Caco-2 (cell line): ENCODE measurements around the gene DCP1B. TPM values are rescaled to one million over a fixed set of nuclear protein-coding genes. Genes with fewer than 3 reads are reported as not detected.

ENCODE experiments used
- BruUV-seq: library from RNA; stranded (reverse); fragments of 400-500 nt; replicated peaks from 2 replicates; lab custom pipeline; 2021; lab: Mats Ljungman, UMichigan
- CTCF ChIA-PET: fragments of 300-600 bp; sonication (Branson Sonifier 250); formaldehyde crosslinking; loops from one replicate; lab custom pipeline; 2022; ENCODE audit warnings: antibody characterized with exemption; lab: Charles Lee
- POLR2A ChIA-PET: fragments of 300-600 bp; sonication (Branson Sonifier 250); formaldehyde crosslinking; loops from one replicate; lab custom pipeline; 2022; ENCODE audit warnings: antibody characterized with exemption; lab: Charles Lee
- DNase-seq, 2 experiments: peaks; one replicate each; pipeline versions ENCODE4 v3.0.0 to v3.0.0-alpha.2; 2020 to 2022
- H3K27me3 ChIP-seq: replicated peaks from 2 replicates; pipeline ENCODE4 v1.6.0; 2011; ENCODE audit warnings: low read length; ENCODE audit not compliant: control insufficient read depth, insufficient read depth
- H3K36me3 ChIP-seq: 2 replicates; pipeline ENCODE4 v1.5.1; 2011; ENCODE audit warnings: low read length; ENCODE audit not compliant: control insufficient read depth, insufficient read depth
- H3K4me1 ChIP-seq: fragments of 250-450 bp; sonication (Bioruptor Pico); 2 replicates; pipeline ENCODE4 v1.5.1; 2020; ENCODE audit warnings: mild to moderate bottlenecking
- H3K4me3 ChIP-seq: 2 replicates; pipeline ENCODE4 v1.5.1; 2011; ENCODE audit warnings: low read depth, mild to moderate bottlenecking, control low read depth, low read length
- H3K9me3 ChIP-seq: fragments of 250-450 bp; sonication (Bioruptor Pico); 2 replicates; pipeline ENCODE4 v1.5.1; 2020; ENCODE audit warnings: mild to moderate bottlenecking, moderate library complexity
- H3K27ac Mint-ChIP-seq: one replicate; pipeline ENCODE4 v1.8.0; 2022; ENCODE audit warnings: mixed read lengths; ENCODE audit not compliant: unreplicated experiment
- H3K27me3 Mint-ChIP-seq: one replicate; pipeline ENCODE4 v1.8.0; 2022; ENCODE audit warnings: mixed read lengths; ENCODE audit not compliant: insufficient read depth, unreplicated experiment
- H3K36me3 Mint-ChIP-seq: one replicate; pipeline ENCODE4 v1.8.0; 2022; ENCODE audit warnings: mild to moderate bottlenecking, mixed read lengths; ENCODE audit not compliant: insufficient read depth, unreplicated experiment
- H3K4me1 Mint-ChIP-seq: one replicate; pipeline ENCODE4 v1.8.0; 2022; ENCODE audit warnings: low read depth, mixed read lengths; ENCODE audit not compliant: unreplicated experiment
- H3K4me3 Mint-ChIP-seq: one replicate; pipeline ENCODE4 v1.8.0; 2022; ENCODE audit warnings: mild to moderate bottlenecking, moderate library complexity, mixed read lengths; ENCODE audit not compliant: unreplicated experiment
- H3K9me3 Mint-ChIP-seq: one replicate; pipeline ENCODE4 v1.8.0; 2022; ENCODE audit warnings: mixed read lengths; ENCODE audit not compliant: unreplicated experiment
- CTCF ChIP-seq, 2 experiments: fragments of 200-600 bp in 1 of 2; IDR thresholded peaks; 1 replicate in 1 of 2; 2 replicates in 1 of 2; pipeline versions ENCODE4 v1.5.1 to v1.8.0; 2011 to 2022; ENCODE audit warnings: antibody characterized with exemption in 1 of 2, control low read depth in 1 of 2, inconsistent platforms in 1 of 2, low read depth in 1 of 2, low read length in 1 of 2, mild to moderate bottlenecking in 1 of 2, moderate library complexity in 1 of 2; ENCODE audit not compliant: insufficient read depth in 1 of 2, severe bottlenecking in 1 of 2, unreplicated experiment in 1 of 2
- intact Hi-C: fragments of 100-400 bp; cut with micrococcal nuclease; formaldehyde crosslinking; loops from one replicate; pipeline ENCODE4 v1.10.0; 2022; ENCODE audit not compliant: unreplicated experiment
- total RNA-seq: library from RNA; stranded (reverse); gene quantifications from 2 replicates; pipeline ENCODE4 v1.2.3, GENCODE V29; 2022

Gene DCP1B
- total RNA-seq, 1 experiment from 2014 or later, result 8.2 TPM

GRCh38 chr12:2044165-2044564 lies 39.9 kb upstream of the DCP1B start:
- TF ChIP-seq CTCF (IDR thresholded peaks at IDR 0.05; ENCODE audit: insufficient read depth in 1 of 2, low read depth in 1 of 2, low read length in 1 of 2, severe bottlenecking in 1 of 2, unreplicated experiment in 1 of 2), result no peak
- no peaks in the 10 kb centered on the region for H3K4me1 Mint-ChIP-seq
- H3K36me3 Mint-ChIP-seq, result no peaks in the 10 kb centered on the region
- H3K27me3 Mint-ChIP-seq, result peaks cover 21% of the 10 kb centered on the region
- no peaks in the 10 kb centered on the region for H3K4me1 ChIP-seq
- no peaks in the 10 kb centered on the region for H3K36me3 ChIP-seq
- H3K4me3 ChIP-seq, result no peak overlapping the region
- intact Hi-C loops, result no loop called here
- no peak overlapping the region for H3K27ac Mint-ChIP-seq
- DNase-seq, result no peak
- no peaks in the 10 kb centered on the region; the same call in 1 of the 2 replicates for H3K27me3 ChIP-seq
- H3K9me3 ChIP-seq, result no peaks in the 10 kb centered on the region
- POLR2A ChIA-PET, result no interaction called here
- H3K4me3 Mint-ChIP-seq, result no peak overlapping the region
- no peaks in the 10 kb centered on the region for H3K9me3 Mint-ChIP-seq
- CTCF ChIA-PET, result interaction anchor here (0.7 kb wide), 2 partner anchors 81 to 353 kb away, joined by 4 to 6 read pairs; no protein-coding TSS in a partner anchor
- no TSS peak for BruUV-seq

GRCh38 chr12:2043054-2043453 lies 38.8 kb upstream of the DCP1B start:
- ChIA-PET POLR2A (no interaction called here), CTCF (no interaction called here)
- H3K9me3 ChIP-seq, result no peaks in the 10 kb centered on the region
- DNase-seq, result no peak
- TF ChIP-seq CTCF (IDR thresholded peaks at IDR 0.05; ENCODE audit: insufficient read depth in 1 of 2, low read depth in 1 of 2, low read length in 1 of 2, severe bottlenecking in 1 of 2, unreplicated experiment in 1 of 2), result no peak
- intact Hi-C loops, result no loop called here
- H3K4me1 ChIP-seq, result no peaks in the 10 kb centered on the region
- H3K36me3 Mint-ChIP-seq, result no peaks in the 10 kb centered on the region
- H3K27me3 Mint-ChIP-seq, result peaks cover 18% of the 10 kb centered on the region
- H3K36me3 ChIP-seq, result no peaks in the 10 kb centered on the region
- no peaks in the 10 kb centered on the region for H3K9me3 Mint-ChIP-seq
- H3K27me3 ChIP-seq, result no peaks in the 10 kb centered on the region; the same call in 1 of the 2 replicates
- H3K4me1 Mint-ChIP-seq, result no peaks in the 10 kb centered on the region
- H3K4me3 ChIP-seq, result no peak overlapping the region
- no peak overlapping the region for H3K4me3 Mint-ChIP-seq
- BruUV-seq, result no TSS peak
- no peak overlapping the region for H3K27ac Mint-ChIP-seq

GRCh38 chr12:2039034-2039433 lies 34.8 kb upstream of the DCP1B start:
- POLR2A ChIA-PET, result no interaction called here
- DNase-seq, result no peak
- BruUV-seq, result no TSS peak
- no peaks in the 10 kb centered on the region for H3K9me3 ChIP-seq
- Mint-ChIP-seq H3K27me3 (peaks cover 29% of the 10 kb centered on the region), H3K4me1 (no peaks in the 10 kb centered on the region), H3K36me3 (no peaks in the 10 kb centered on the region), H3K27ac (no peak overlapping the region), H3K4me3 (no peak overlapping the region), H3K9me3 (no peaks in the 10 kb centered on the region)
- no peaks in the 10 kb centered on the region; the same call in none of the 2 replicates for H3K27me3 ChIP-seq
- intact Hi-C loops, result no loop called here
- H3K36me3 ChIP-seq, result no peaks in the 10 kb centered on the region
- TF ChIP-seq CTCF (IDR thresholded peaks at IDR 0.05; ENCODE audit: insufficient read depth in 1 of 2, low read depth in 1 of 2, low read length in 1 of 2, severe bottlenecking in 1 of 2, unreplicated experiment in 1 of 2), result no peak
- 0 out of 2 replicates have a peak, but pooled peaks cover 3% of the 10 kb centered on the region for H3K4me1 ChIP-seq
- no peak overlapping the region for H3K4me3 ChIP-seq
- CTCF ChIA-PET, result no interaction called here
